GM19238 (cell line): Measurements from ENCODE around the gene VWA5B1.

Source experiments
- DNase-seq: peaks from one replicate; pipeline ENCODE4 v3.0.0; 2011; ENCODE audit warnings: low spot score; ENCODE audit not compliant: insufficient read length

The VWA5B1 gene

GRCh38 chr1:20346433-20346832 is 55.8 kb downstream of the VWA5B1 start:
- no peak for DNase-seq

- DNase-seq = no peak
These were observed 57.0 kb downstream of the VWA5B1 start for GRCh38 chr1:20347699-20348098.

- DNase-seq = no peak
These were observed 57.7 kb downstream of the VWA5B1 start for GRCh38 chr1:20348326-20348915.

GRCh38 chr1:20349561-20349960 is 58.9 kb downstream of the VWA5B1 start:
- no peak for DNase-seq

GRCh38 chr1:20349971-20350370 is 59.3 kb downstream of the VWA5B1 start:
- no peak for DNase-seq

- DNase-seq = no peak
These were observed 59.7 kb downstream of the VWA5B1 start for GRCh38 chr1:20350421-20350820.

GRCh38 chr1:20351911-20352701 is 61.4 kb downstream of the VWA5B1 start:
- DNase-seq = no peak

- DNase-seq = no peak
These were observed 63.2 kb downstream of the VWA5B1 start for GRCh38 chr1:20353836-20354235.

GRCh38 chr1:20354610-20355009 is 63.9 kb downstream of the VWA5B1 start:
- DNase-seq = no peak

GRCh38 chr1:20355101-20355827 is 64.6 kb downstream of the VWA5B1 start:
- DNase-seq = no peak

GRCh38 chr1:20355828-20356735 is 65.4 kb downstream of the VWA5B1 start:
- DNase-seq = no peak

GRCh38 chr1:20356850-20357459 is 66.3 kb downstream of the VWA5B1 start:
- DNase-seq = no peak

GRCh38 chr1:20357796-20358195 is 67.1 kb downstream of the VWA5B1 start:
- no peak for DNase-seq

- DNase-seq = no peak
These were observed 68.1 kb downstream of the VWA5B1 start for GRCh38 chr1:20358761-20359263.

GRCh38 chr1:20359451-20360330 is 69.0 kb downstream of the VWA5B1 start:
- no peak for DNase-seq

GRCh38 chr1:20361401-20361800 is 70.7 kb downstream of the VWA5B1 start:
- DNase-seq = no peak

GRCh38 chr1:20361805-20362381 is 71.2 kb downstream of the VWA5B1 start:
- DNase-seq = no peak

- DNase-seq = no peak
These were observed 72.2 kb downstream of the VWA5B1 start for GRCh38 chr1:20362856-20363255.

GRCh38 chr1:20365421-20366055 is 74.9 kb downstream of the VWA5B1 start:
- no peak for DNase-seq
